Choroid plexus epithelial cell (primary cell): ENCODE measurements around the gene SLC6A9.

Source experiments
- DNase-seq: peaks from one replicate; pipeline ENCODE4 v3.0.0-alpha.2; 2010; ENCODE audit warnings: low read depth
- H3K4me3 ChIP-seq: 2 replicates; pipeline ENCODE4 v1.5.1; 2011; ENCODE audit warnings: low read depth, mild to moderate bottlenecking, control low read depth, low read length, moderate library complexity
- CTCF ChIP-seq: conservative IDR thresholded peaks from 2 replicates; pipeline ENCODE4 v1.5.1; 2011; ENCODE audit warnings: low read depth, mild to moderate bottlenecking, control low read depth, inconsistent platforms, low read length, moderate library complexity

Gene SLC6A9

GRCh38 chr1:43991476-43992231 lies 39.6 kb downstream of the SLC6A9 start, which contains the start of gene CCDC24:
Gene CCDC24 (plus strand): TSS chr1:43991599. CDS start chr1:43991879, 280 bp downstream.
- TF ChIP-seq CTCF: peak; percentile 14
- peak; percentile 71 for DNase-seq
- peak within 1 kb of the TSS; percentile 73 for H3K4me3 ChIP-seq

DNA sequence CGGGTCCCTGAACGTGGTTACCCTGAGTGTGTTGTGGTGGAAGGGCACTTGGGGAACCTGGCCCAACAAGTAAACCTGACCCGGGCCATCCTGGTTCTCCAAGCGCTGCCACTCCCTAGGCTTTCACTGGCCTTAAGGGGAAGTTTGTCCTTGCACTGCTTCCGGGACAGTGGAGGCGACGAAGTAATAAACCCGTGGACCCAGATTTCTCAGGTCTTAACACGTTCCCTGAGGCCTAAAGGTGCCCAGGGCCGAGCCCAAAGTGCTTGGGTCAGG lies 40.1 kb downstream of the SLC6A9 start:
- no peak for TF ChIP-seq CTCF
- no peak for DNase-seq
- peak overlapping the region; percentile 73 for H3K4me3 ChIP-seq

GRCh38 chr1:43990271-43991199 lies 40.7 kb downstream of the SLC6A9 start:
- no peak for TF ChIP-seq CTCF
- peak overlapping the region; percentile 73 for H3K4me3 ChIP-seq
- no peak for DNase-seq

DNA sequence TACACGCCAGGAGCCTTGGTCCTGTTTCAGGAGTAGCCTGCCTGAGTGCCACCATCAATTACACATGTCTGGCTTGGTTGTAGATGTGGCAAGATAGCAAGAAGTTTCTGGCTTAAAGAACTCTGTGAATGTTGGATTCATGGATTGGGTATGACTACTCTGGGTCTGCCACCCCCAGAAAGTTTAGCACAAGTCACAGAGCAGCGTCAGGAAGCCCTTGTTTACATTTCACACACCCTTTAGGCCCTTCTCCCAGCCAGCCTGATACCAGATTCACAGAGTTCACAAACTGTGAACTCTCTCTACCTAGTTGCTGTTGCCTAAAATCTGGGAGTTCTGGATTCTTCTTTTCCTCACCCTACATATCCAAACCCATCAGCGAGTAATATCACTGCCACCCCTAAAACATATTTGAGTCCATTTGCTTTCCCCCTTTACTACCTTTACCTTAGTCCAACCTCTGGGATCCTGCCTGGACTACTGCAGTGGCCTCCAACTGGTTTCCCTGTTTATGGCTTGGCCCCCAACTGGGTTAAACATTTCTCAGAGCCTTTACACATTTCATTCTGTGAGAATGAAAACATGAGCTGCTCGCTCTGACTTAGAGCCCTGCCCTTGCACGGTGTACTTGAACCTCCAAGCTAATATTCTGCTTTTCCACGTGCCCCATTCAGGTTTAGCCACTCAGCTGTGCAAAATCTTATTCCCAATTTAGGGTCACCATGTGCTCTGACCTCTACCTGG lies 43.9 kb downstream of the SLC6A9 start:
- peak; percentile 50 for DNase-seq
- TF ChIP-seq CTCF: no peak
- H3K4me3 ChIP-seq: no peak overlapping the region

- DNase-seq: no peak
- H3K4me3 ChIP-seq: no peak overlapping the region
- TF ChIP-seq CTCF: peak; percentile 32
Measured at GRCh38 chr1:43986712-43987111, 44.5 kb downstream of the SLC6A9 start.

DNA sequence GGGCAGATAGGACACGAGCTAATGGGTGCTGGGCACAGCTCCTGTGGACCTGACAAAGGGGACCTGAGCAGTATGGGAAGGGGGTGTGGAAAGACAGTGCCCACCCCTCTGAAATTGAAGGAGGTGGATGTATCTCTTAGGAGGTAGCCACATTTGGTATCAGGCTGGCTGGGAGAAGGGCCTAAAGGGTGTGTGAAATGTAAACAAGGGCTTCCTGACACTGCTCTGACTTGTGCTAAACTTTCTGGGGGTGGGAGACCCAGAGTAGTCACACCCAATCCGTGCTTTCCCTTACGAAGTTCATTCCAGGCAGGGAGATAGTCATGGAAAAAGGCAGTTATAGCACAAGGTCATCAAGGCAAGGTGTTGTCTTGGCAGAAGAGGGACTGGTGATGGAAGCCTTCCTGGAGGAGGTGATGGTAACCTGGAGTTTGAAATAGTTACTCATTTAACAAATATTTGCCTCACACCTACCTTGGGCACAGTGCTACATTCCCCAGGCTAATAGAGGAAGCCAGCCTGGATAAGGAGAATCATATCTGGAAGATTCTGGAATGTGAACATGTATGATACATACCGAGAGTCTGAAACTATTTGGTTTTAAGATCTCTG lies 45.2 kb downstream of the SLC6A9 start:
- TF ChIP-seq CTCF: no peak
- no peak overlapping the region for H3K4me3 ChIP-seq
- DNase-seq: no peak
